Retina (tissue), 1 donor: ENCODE data around the gene RANGAP1.
A peak's percentile ranks its signal among the peaks of the same experiment; 100 is the strongest.

ENCODE experiments used
- DNase-seq: peaks from one replicate; pipeline ENCODE4 v3.0.0-alpha.2; 2016

Gene RANGAP1

GRCh38 chr22:41256254-41257253 is 29.4 kb downstream of the RANGAP1 start:
- no peak for DNase-seq

DNA sequence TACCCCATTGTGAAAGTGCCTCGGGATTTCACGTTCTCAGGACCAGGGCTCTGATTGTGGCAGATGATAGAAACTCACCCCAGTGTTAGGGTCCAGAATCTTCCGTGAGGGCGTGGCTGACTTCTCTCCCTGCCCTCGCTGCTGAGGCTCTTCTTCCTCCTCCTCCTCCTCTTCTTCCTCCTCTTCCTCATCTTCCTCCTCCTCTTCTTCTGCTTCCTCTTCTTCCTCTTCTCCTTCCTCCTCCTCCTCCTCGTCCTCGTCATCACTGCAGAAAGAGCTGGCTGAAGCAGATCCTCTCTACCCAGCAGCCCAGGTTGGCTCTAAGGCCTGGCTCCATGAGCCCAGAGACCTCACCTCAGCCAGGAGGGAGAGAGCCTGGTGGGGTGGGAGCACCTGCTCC is 31.8 kb downstream of the RANGAP1 start:
- DNase-seq, result no peak

DNA sequence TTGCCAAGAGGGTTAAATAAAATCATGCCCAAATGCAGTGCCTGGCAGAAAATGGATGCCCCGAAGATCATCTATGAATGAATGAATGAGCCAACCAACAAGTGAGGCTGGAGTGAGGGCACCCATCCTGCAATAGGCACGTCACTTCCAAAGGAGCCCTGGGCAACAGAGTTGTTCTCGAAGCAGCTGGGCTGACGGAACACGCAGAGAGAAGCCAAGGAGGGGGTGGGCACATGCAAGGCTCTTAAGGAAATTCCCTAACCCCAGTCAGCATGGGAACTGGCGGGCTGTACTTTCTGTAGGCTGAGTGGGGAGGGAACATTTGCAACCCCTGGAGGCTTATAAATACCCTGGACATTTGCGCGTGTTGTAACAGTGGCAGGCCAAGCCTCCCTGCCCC is 33.6 kb downstream of the RANGAP1 start:
- DNase-seq, result no peak

DNA sequence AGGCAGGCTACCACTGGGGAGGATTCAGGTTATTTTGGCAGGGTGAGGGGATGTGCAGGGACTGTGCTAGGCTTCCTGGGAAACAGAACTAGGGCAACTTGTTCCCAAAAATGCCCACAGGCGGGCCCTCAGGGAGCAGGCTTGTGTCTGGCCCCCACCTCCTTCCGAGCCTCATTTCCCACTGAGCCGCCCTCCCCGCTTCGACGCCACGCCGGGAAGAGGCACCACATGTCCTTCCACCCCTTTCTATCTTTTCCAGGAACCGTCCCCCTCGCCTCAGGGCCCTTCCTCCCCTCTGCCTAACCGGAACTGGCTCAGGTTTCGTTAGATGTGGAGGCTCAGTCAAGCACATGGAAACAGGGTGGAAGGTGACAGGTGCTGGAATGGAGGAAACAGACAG is 35.9 kb downstream of the RANGAP1 start:
- DNase-seq, result no peak

GRCh38 chr22:41249442-41249841 is 36.5 kb downstream of the RANGAP1 start:
- no peak for DNase-seq

GRCh38 chr22:41248758-41249157 is 37.2 kb downstream of the RANGAP1 start:
- DNase-seq, result no peak

DNA sequence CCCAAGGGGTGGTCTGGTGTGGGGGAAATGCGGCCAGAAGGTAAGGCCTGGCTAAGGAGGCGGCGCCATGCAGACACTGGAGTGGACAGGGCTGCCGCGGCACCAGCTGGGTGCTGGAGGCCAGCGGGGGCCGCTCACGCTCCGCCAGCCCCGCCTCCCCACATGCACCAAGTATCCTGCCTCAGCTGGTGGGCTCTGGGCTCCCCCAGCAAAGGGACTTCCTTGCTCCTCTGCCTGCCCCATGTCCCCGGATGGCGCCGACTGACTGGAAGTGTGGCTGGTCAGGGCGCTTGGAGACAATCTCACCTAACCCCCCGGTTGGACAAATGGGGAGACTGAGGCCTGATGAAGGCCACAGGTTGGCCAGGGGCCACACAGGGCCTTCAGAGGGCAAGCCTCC is 37.7 kb downstream of the RANGAP1 start:
- no peak for DNase-seq

- DNase-seq, result no peak
Observed at GRCh38 chr22:41247703-41248102, 38.3 kb downstream of the RANGAP1 start.

DNA sequence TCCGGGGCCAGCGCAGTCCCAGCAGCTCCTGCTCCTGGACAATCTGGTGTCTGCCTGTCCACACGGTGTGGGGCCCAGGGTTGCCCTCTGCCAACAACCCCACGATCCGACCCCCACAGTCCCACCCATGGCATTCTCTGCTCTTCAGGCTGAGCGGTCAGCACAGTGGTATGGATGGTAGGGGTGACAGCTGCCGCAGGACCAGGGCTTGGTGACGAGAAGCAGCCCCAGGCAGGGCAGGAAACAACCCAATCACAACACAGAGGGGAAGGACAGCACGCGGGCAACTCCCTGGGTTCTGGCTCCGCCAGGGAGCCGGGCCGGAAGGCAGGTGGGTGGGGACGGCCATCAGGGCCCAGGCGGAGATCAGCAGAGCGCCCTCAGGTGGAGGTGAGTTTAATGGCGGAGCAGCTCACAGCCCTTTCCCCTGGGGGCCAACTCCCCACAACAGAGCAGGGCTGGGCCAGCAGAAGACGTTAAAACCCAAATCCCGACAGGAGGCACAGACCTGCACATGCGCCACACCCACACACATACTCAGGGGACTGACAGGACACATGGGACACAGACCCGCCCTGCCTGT is 40.0 kb downstream of the RANGAP1 start:
- no peak for DNase-seq

GRCh38 chr22:41243361-41243760 is 42.6 kb downstream of the RANGAP1 start:
- DNase-seq, result no peak

GRCh38 chr22:41242396-41243117 is 43.4 kb downstream of the RANGAP1 start:
- DNase-seq, result no peak

GRCh38 chr22:41241133-41241676 is 44.8 kb downstream of the RANGAP1 start:
- DNase-seq, result no peak

- DNase-seq, result peak; percentile 60
Observed at GRCh38 chr22:41240377-41241132, 45.4 kb downstream of the RANGAP1 start, which contains the start of gene CHADL. Gene CHADL (minus strand): TSS chr22:41240931. CDS start chr22:41240881, 50 bp downstream.

DNA sequence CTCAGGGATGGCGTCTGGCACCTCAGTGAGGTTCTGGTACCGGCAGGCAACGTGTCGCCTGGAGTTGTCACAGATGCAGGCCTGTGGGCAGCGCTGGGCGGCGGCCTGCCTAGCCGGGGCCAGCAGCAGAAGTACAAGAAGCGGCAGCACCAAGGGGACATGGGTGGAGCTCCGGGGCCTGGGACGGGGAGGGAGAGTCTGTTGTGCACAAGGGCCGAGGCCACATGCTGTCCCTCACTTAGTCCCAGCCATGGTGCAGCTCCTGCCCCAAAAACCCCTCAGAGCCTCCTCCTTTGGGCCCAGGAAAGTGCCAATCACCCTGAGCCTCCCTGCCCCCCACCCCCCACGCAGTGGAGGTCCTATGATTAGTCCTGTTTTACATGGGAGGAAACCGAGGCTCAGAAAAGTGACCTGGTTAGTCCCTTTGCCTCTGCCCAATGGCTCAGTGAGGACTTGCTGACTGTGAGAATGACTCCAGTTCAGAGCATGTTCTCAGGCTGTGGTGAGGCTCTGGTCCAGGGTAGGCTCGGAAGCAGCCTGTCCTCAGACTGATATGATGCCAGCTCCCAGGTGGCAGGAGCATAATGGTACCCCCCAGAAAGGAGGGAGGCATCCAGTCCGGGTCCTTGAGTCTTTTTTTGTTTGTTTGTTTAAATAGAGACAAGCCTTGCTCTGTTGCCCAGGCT is 46.4 kb downstream of the RANGAP1 start:
- DNase-seq, result no peak

GRCh38 chr22:41238570-41239442 is 47.2 kb downstream of the RANGAP1 start:
- DNase-seq, result no peak

- DNase-seq, result peak; percentile 70
Observed at GRCh38 chr22:41237707-41238569, 48.0 kb downstream of the RANGAP1 start.

DNA sequence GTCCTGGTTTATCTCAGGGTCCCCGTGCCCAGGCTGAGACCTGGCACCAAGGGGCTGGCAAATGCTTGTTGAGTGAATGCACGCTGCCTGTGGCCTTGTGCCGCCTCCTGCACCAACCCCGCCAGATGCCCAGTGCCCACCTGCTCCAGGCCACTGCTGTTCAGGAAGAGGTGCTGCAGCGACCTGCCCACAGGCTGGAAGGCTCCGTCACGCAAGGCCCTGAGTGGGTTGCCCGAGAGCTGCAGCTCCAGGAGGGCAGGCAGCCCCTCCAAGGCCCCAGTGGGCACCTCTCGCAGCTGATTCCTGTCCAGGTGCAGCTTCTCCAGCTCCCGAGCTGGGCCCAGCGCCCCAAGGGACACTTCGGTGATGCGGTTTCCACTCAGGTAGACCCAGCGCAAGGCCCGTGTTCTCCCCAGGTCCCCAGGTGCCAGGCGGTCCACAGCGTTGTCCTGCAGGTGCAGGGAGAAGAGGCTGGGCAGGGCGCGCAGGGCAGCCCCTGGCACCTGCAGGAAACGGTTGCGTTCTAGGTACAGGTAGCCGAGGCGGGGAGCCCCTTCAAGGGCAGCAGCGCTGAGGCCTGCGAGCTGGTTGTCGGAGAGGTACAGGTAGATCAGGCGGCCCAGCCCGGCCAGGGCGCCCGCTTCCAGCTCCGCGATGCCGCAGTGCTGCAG is 48.8 kb downstream of the RANGAP1 start:
- peak; percentile 71 for DNase-seq

- peak; percentile 8 for DNase-seq
Observed at GRCh38 chr22:41234815-41235695, 50.9 kb downstream of the RANGAP1 start.
